Upper lobe of right lung (tissue), 1 donor: ENCODE measurements around the gene RPTOR. TPM values are rescaled to one million over a fixed set of nuclear protein-coding genes. Genes with fewer than 3 reads are reported as not detected.

Experiments
- ATAC-seq: fragments of 200-7000 bp; cut with Tn5 transposase; one replicate; pipeline ENCODE4 v1.9.1; 2020; ENCODE audit warnings: mild to moderate bottlenecking, moderate library complexity
- DNase-seq: peaks from one replicate; pipeline ENCODE4 v3.0.0-alpha.2; 2020
- H3K27ac ChIP-seq: fragments of 200-600 bp; one replicate; pipeline ENCODE4 v1.8.0; 2022
- H3K27me3 ChIP-seq: fragments of 200-600 bp; one replicate; pipeline ENCODE4 v1.8.0; 2022; ENCODE audit warnings: mild to moderate bottlenecking
- H3K36me3 ChIP-seq: fragments of 200-600 bp; one replicate; pipeline ENCODE4 v1.8.0; 2022
- H3K4me1 ChIP-seq: fragments of 200-600 bp; one replicate; pipeline ENCODE4 v1.8.0; 2022
- H3K4me3 ChIP-seq: fragments of 200-600 bp; one replicate; pipeline ENCODE4 v1.8.0; 2022; ENCODE audit warnings: mild to moderate bottlenecking
- H3K9me3 ChIP-seq: fragments of 200-600 bp; one replicate; pipeline ENCODE4 v1.8.0; 2022
- CTCF ChIP-seq: fragments of 200-600 bp; IDR thresholded peaks from one replicate; pipeline ENCODE4 v1.8.0; 2022; ENCODE audit warnings: antibody characterized with exemption
- intact Hi-C: fragments of 100-400 bp; cut with DNase I; formaldehyde crosslinking; loops from one replicate; pipeline ENCODE4 v1.11.0; 2022
- total RNA-seq: library from RNA; stranded (reverse); fragmentation: NEBNext Ultra II Directional; extraction: Animal tissue kit (Norgen Biotek cat#: 25700); gene quantifications from one replicate; pipeline ENCODE4 v1.2.1, GENCODE V29; 2021
- donor health status: DM: no; HTN: yes; CAD: no; lungs with severe emphysema.

The RPTOR gene
- total RNA-seq, 1 donor from 2014 or later: 35.4 TPM

GRCh38 chr17:80862481-80862961 lies 317.9 kb downstream of the RPTOR start:
- DNase-seq: no peak
- no peak overlapping the region for H3K27ac ChIP-seq
- intact Hi-C loops: no loop called here
- no peak for ATAC-seq
- no peaks in the 10 kb centered on the region for H3K9me3 ChIP-seq
- TF ChIP-seq CTCF: no peak
- H3K36me3 ChIP-seq: no peaks in the 10 kb centered on the region
- H3K4me1 ChIP-seq: peaks cover 6% of the 10 kb centered on the region
- H3K4me3 ChIP-seq: no peak overlapping the region
- no peaks in the 10 kb centered on the region for H3K27me3 ChIP-seq

- DNase-seq (no peak), ATAC-seq (no peak)
- no peak overlapping the region for H3K4me3 ChIP-seq
- peaks cover 6% of the 10 kb centered on the region for H3K4me1 ChIP-seq
- H3K27ac ChIP-seq: no peak overlapping the region
- TF ChIP-seq CTCF: no peak
- H3K27me3 ChIP-seq: no peaks in the 10 kb centered on the region
- no peaks in the 10 kb centered on the region for H3K9me3 ChIP-seq
- intact Hi-C loops: no loop called here
- H3K36me3 ChIP-seq: no peaks in the 10 kb centered on the region
Observed at GRCh38 chr17:80862978-80863377, 318.3 kb downstream of the RPTOR start.

GRCh38 chr17:80863626-80864025 lies 319.0 kb downstream of the RPTOR start:
- Histone ChIP-seq H3K4me3 (no peak overlapping the region), H3K9me3 (no peaks in the 10 kb centered on the region), H3K4me1 (peaks cover 6% of the 10 kb centered on the region), H3K36me3 (no peaks in the 10 kb centered on the region), H3K27ac (no peak overlapping the region), H3K27me3 (no peaks in the 10 kb centered on the region)
- intact Hi-C loops: no loop called here
- DNase-seq: no peak
- no peak for TF ChIP-seq CTCF
- ATAC-seq: no peak

- no peak for TF ChIP-seq CTCF
- intact Hi-C loops: no loop called here
Observed at GRCh38 chr17:80864751-80865150, 320.1 kb downstream of the RPTOR start.

GRCh38 chr17:80866050-80866793 lies 321.6 kb downstream of the RPTOR start:
- ATAC-seq: peak; percentile 86

More at GRCh38 chr17:80864751-80865150, 320.1 kb downstream of the RPTOR start:
- Histone ChIP-seq H3K4me1 (peaks cover under 1% of the 10 kb centered on the region), H3K9me3 (no peaks in the 10 kb centered on the region), H3K36me3 (no peaks in the 10 kb centered on the region), H3K4me3 (no peak overlapping the region), H3K27ac (no peak overlapping the region), H3K27me3 (no peaks in the 10 kb centered on the region)
- ATAC-seq (no peak), DNase-seq (no peak)

More at GRCh38 chr17:80866050-80866793, 321.6 kb downstream of the RPTOR start:
- intact Hi-C loops: no loop called here
- Histone ChIP-seq H3K4me1 (no peaks in the 10 kb centered on the region), H3K4me3 (no peak overlapping the region), H3K9me3 (no peaks in the 10 kb centered on the region), H3K27me3 (no peaks in the 10 kb centered on the region), H3K27ac (no peak overlapping the region), H3K36me3 (no peaks in the 10 kb centered on the region)
- no peak for DNase-seq
- TF ChIP-seq CTCF: peak; percentile 71
